HuH-7 (cell line): ENCODE results near the gene ZBED6.

ENCODE experiments used
- DNase-seq: peaks from one replicate; pipeline ENCODE4 v3.0.0; 2011; ENCODE audit warnings: low spot score

The ZBED6 gene

DNA sequence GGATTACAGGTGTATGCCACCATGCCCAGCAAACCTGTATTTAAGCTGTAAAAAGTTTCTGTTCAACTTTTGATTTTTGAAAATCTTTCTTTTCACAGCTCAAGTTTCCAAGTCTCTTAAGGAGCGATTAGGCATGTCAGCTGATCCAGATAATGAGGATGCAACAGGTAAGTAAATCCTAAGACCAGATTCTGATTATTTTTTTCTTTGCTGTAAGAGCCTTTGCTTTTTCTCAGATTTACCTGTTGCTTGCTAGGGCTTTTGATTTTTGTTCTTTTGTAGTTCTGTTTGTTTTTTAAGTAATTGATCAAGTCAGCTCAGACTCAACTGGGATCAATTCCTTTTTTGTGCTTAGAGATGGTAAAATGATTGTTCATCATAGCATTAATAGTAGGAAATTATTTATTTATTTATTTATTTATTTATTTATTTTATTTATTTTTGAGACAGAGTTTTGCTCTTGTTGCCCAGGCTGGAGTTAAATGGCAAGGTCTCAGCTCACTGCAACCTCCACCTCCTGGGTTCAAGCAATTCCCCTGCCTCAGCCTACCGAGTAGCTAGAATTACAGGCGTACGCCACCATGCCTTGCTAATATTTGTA lies 44.9 kb downstream of the ZBED6 start:
- no peak for DNase-seq

DNA sequence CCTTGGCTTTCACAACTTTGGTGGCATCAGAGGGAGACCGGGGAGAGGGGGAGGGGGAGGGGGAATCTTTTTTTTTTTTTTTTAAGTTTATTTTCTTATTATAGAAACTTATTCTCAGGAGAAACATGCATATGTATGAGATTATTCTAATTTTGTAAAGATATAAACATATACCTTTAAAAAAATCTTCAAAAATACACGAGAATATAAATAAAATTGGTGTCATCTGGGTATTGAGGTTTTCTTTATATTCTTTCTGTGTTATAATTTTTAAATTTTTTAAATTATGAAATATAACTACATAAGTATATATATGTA lies 47.1 kb downstream of the ZBED6 start:
- no peak for DNase-seq

DNA sequence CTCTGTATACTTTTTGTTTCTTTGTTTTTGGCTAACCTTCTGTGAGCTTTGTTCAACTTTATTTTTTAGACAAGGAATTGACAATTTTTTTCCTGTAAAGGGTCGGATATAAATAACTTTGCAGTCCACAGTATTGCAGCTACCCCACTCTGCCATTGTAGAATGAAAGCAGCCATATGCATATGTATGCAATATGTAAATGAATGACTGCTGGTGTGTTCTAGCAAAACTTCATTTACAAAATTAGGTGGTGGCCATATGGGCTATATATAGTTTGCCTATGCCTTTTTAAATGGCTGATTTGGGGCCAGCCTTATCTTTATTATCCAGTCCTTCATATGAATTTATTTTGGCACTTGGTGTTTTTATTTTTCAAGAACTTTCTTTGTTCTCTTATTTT lies 48.0 kb downstream of the ZBED6 start:
- DNase-seq, result no peak
